HEK293T (cell line): ENCODE measurements around the gene YWHAH.

Source experiments
- BHLHE40 ChIP-seq: fragments of 450-650 bp; IDR thresholded peaks from 2 replicates; pipeline ENCODE4 v1.6.1; 2016; ENCODE audit warnings: mild to moderate bottlenecking, moderate library complexity, borderline replicate concordance
- ELF4 ChIP-seq: fragments of 450-650 bp; IDR thresholded peaks from 2 replicates; pipeline ENCODE4 v1.6.1; 2017; ENCODE audit warnings: antibody characterized with exemption
- FOXK2 ChIP-seq: fragments of 450-650 bp; IDR thresholded peaks from 2 replicates; pipeline ENCODE4 v1.6.1; 2016; ENCODE audit warnings: mild to moderate bottlenecking
- FOXM1 ChIP-seq: fragments of 450-650 bp; IDR thresholded peaks from 2 replicates; pipeline ENCODE4 v1.6.1; 2017; ENCODE audit warnings: mild to moderate bottlenecking, borderline replicate concordance
- HDGF ChIP-seq: fragments of 450-650 bp; IDR thresholded peaks from 2 replicates; pipeline ENCODE4 v1.6.1; 2017; ENCODE audit warnings: antibody characterized with exemption, borderline replicate concordance
- LEF1 ChIP-seq: fragments of 450-650 bp; IDR thresholded peaks from 2 replicates; pipeline ENCODE4 v1.6.1; 2017; ENCODE audit warnings: mild to moderate bottlenecking, borderline replicate concordance
- NFRKB ChIP-seq: fragments of 450-650 bp; IDR thresholded peaks from 2 replicates; pipeline ENCODE4 v1.6.1; 2016; ENCODE audit warnings: mild to moderate bottlenecking, moderate library complexity
- SP1 ChIP-seq: fragments of 450-650 bp; IDR thresholded peaks from 2 replicates; pipeline ENCODE4 v1.6.1; 2017
- SUZ12 ChIP-seq: fragments of 450-650 bp; IDR thresholded peaks from 2 replicates; pipeline ENCODE4 v1.6.1; 2016; ENCODE audit warnings: mild to moderate bottlenecking
- TARDBP ChIP-seq: fragments of 450-650 bp; IDR thresholded peaks from 2 replicates; pipeline ENCODE4 v1.6.1; 2016
- ZNF384 ChIP-seq: fragments of 450-650 bp; IDR thresholded peaks from 2 replicates; pipeline ENCODE4 v1.6.1; 2016
- TF ChIP-seq, protein P1 (sequence below): fragments of 450-650 bp; IDR thresholded peaks from 2 replicates; pipeline ENCODE4 v1.6.1; 2016

GRCh38 chr22:31977939-31978338, 33.6 kb downstream of the YWHAH start:
- TF ChIP-seq SUZ12 (no peak), SP1 (no peak), BHLHE40 (no peak), FOXM1 (no peak), LEF1 (no peak), ELF4 (no peak), TARDBP (no peak), ZNF384 (no peak), NFRKB (no peak), HDGF (no peak), FOXK2 (no peak)
- TF ChIP-seq, protein P1, sequence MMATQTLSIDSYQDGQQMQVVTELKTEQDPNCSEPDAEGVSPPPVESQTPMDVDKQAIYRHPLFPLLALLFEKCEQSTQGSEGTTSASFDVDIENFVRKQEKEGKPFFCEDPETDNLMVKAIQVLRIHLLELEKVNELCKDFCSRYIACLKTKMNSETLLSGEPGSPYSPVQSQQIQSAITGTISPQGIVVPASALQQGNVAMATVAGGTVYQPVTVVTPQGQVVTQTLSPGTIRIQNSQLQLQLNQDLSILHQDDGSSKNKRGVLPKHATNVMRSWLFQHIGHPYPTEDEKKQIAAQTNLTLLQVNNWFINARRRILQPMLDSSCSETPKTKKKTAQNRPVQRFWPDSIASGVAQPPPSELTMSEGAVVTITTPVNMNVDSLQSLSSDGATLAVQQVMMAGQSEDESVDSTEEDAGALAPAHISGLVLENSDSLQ = no peak
